SK-N-SH treated with all-trans-retinoic acid at 6 μM for 48 hours (cell line): ENCODE measurements around the gene RPGRIP1L.

Source experiments
- CSDC2 ChIP-seq: fragments of 250-450 bp; sonication (Bioruptor Pico); IDR thresholded peaks from 2 replicates; pipeline ENCODE4 v1.5.0; 2020; ENCODE audit warnings: mild to moderate bottlenecking, moderate library complexity
- ESRRG ChIP-seq: fragments of 250-450 bp; sonication (Bioruptor Pico); IDR thresholded peaks from 2 replicates; pipeline ENCODE4 v1.6.1; 2021; ENCODE audit warnings: mild to moderate bottlenecking
- OSR1 ChIP-seq: fragments of 250-450 bp; sonication (Bioruptor Pico); IDR thresholded peaks from 2 replicates; pipeline ENCODE4 v1.8.0; 2022; ENCODE audit warnings: moderate library complexity, mild to moderate bottlenecking, inconsistent platforms
- PATZ1 ChIP-seq: fragments of 250-450 bp; sonication (Bioruptor Pico); IDR thresholded peaks from 2 replicates; pipeline ENCODE4 v1.8.0; 2020; ENCODE audit warnings: mild to moderate bottlenecking, moderate library complexity, borderline replicate concordance
- RARB ChIP-seq: fragments of 250-450 bp; sonication (Bioruptor Pico); IDR thresholded peaks from 2 replicates; pipeline ENCODE4 v1.8.0; 2021; ENCODE audit warnings: mild to moderate bottlenecking, moderate library complexity
- SNAI2 ChIP-seq: fragments of 250-450 bp; sonication (Bioruptor Pico); IDR thresholded peaks from 2 replicates; pipeline ENCODE4 v1.5.0; 2020; ENCODE audit warnings: mild to moderate bottlenecking, moderate library complexity
- TCF4 ChIP-seq: fragments of 250-450 bp; sonication (Bioruptor Pico); IDR thresholded peaks from 2 replicates; pipeline ENCODE4 v1.8.0; 2021; ENCODE audit warnings: mild to moderate bottlenecking, moderate library complexity, borderline replicate concordance
- TOX ChIP-seq: fragments of 250-450 bp; sonication (Bioruptor Pico); IDR thresholded peaks from 2 replicates; pipeline ENCODE4 v1.8.0; 2021; ENCODE audit warnings: mild to moderate bottlenecking, moderate library complexity, borderline replicate concordance
- TSHZ2 ChIP-seq: fragments of 250-450 bp; sonication (Bioruptor Pico); IDR thresholded peaks from 2 replicates; pipeline ENCODE4 v1.5.0; 2020; ENCODE audit warnings: mild to moderate bottlenecking, moderate library complexity
- ZFP3 ChIP-seq: fragments of 250-450 bp; sonication (Bioruptor Pico); IDR thresholded peaks from 2 replicates; pipeline ENCODE4 v1.5.0; 2020; ENCODE audit warnings: mild to moderate bottlenecking, moderate library complexity
- ZFP30 ChIP-seq: fragments of 450-650 bp; formaldehyde crosslinking; IDR thresholded peaks from 2 replicates; pipeline ENCODE4 v1.5.0; 2022; ENCODE audit warnings: mild to moderate bottlenecking, moderate library complexity
- ZNF565 ChIP-seq: fragments of 450-650 bp; formaldehyde crosslinking; conservative IDR thresholded peaks from 2 replicates; pipeline ENCODE4 v1.5.0; 2020; ENCODE audit warnings: low read depth, mild to moderate bottlenecking, moderate library complexity
- ZNF70 ChIP-seq: fragments of 450-650 bp; formaldehyde crosslinking; IDR thresholded peaks from 2 replicates; pipeline ENCODE4 v1.5.0; 2020; ENCODE audit warnings: mild to moderate bottlenecking, moderate library complexity

DNA sequence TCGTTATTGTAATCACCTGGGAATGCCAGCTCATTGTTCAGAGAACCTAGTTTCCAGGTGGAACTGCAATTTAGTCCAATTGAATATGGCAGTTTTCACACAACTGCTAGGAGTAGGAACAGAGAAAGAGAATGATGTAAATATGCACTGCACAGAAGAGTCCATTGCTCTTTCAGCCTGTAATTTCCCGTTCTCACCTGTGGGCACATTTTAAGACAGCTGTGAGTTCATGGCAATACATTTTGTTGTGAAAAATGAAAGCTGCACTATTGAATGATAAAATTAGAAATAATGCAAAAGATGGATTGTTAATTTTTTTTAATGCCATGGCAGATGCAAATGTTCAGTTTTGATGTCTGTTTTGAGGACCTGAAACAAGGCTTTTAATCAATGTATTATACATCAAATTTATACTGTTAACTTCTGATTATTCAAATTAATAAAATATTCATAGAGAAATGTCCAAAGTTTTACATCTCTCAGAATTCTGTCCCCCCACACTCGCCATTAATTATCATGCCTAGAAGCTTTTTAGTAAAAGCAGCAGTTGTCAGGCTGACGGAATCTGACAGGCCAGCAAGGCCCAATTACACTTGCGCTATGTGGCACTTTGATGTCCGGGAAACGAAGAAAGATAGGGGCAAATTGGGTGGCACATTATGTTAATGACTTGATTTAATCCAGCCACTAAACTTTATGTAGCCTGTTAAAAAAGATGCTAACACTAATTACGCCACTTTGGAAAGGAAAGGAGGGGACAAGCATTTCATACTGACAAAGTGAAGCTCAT is 72.2 kb downstream of the RPGRIP1L start:
- TF ChIP-seq PATZ1 (CRISPR knock-in tag) = no peak
- TF ChIP-seq ZNF70 (CRISPR knock-in tag) = no peak
- no peak for TF ChIP-seq CSDC2
- no peak for TF ChIP-seq ESRRG (CRISPR knock-in tag)
- no peak for TF ChIP-seq ZFP3
- TF ChIP-seq TCF4 (CRISPR knock-in tag) = no peak
- no peak for TF ChIP-seq TOX
- TF ChIP-seq ZNF565 (CRISPR knock-in tag) = no peak
- no peak for TF ChIP-seq RARB (CRISPR knock-in tag)
- no peak for TF ChIP-seq OSR1 (CRISPR knock-in tag)
- TF ChIP-seq SNAI2 (CRISPR knock-in tag) = no peak
- TF ChIP-seq ZFP30 (CRISPR knock-in tag) = no peak
- no peak for TF ChIP-seq TSHZ2
